HCT116 (cell line): ENCODE results near the gene ORM1. TPM values are rescaled to one million over a fixed set of nuclear protein-coding genes. Genes with fewer than 3 reads are reported as not detected.

ENCODE experiments used
- ATAC-seq: fragments of 200-7000 bp; cut with Tn5 transposase; 2 replicates; pipeline ENCODE4 v1.9.1; 2020; ENCODE audit warnings: mild to moderate bottlenecking, moderate library complexity
- BruUV-seq: library from RNA; stranded (reverse); fragments of 400-500 nt; replicated peaks from 2 replicates; lab custom pipeline; 2021; lab: Mats Ljungman, UMichigan
- CTCF ChIA-PET: fragments of 300-600 bp; sonication (Branson Sonifier 250); formaldehyde crosslinking; loops from one replicate; lab custom pipeline; 2021; ENCODE audit warnings: antibody characterized with exemption; lab: Charles Lee
- POLR2A ChIA-PET: fragments of 300-600, 350-600 bp; sonication (Branson Sonifier 250); formaldehyde crosslinking; loops from one replicate; lab custom pipeline; 2021; ENCODE audit warnings: antibody characterized with exemption; lab: Charles Lee
- RAD21 ChIA-PET, 2 experiments: fragments of 300-600 bp; sonication (Branson Sonifier 250); formaldehyde crosslinking; loops; one replicate each; lab custom pipeline; 2023; ENCODE audit warnings: low total read pairs in 2 of 2; ENCODE audit not compliant: uncharacterized antibody in 2 of 2, unreplicated experiment in 2 of 2, low non-redundant PET in 1 of 2; lab: Charles Lee
- DNase-seq: peaks from one replicate; pipeline ENCODE4 v3.0.0-alpha.2; 2010; ENCODE audit warnings: low read depth, low spot score
- H2AFZ ChIP-seq: fragments of 200-600 bp; shearing (Covaris generic), sonication (generic); 2 replicates; pipeline ENCODE4 v1.6.1; 2017; ENCODE audit warnings: low read depth, mixed run types, mixed read lengths, antibody characterized with exemption, low read length; ENCODE audit not compliant: poor library complexity, severe bottlenecking
- H3K27ac ChIP-seq: 2 replicates; pipeline ENCODE4 v1.5.1; 2012; ENCODE audit warnings: low read depth, low read length
- H3K27me3 ChIP-seq: fragments of 200-600 bp; sonication (generic); 2 replicates; pipeline ENCODE4 v1.6.1; 2016; ENCODE audit warnings: mixed run types, low read length, mixed read lengths; ENCODE audit not compliant: insufficient read depth
- H3K36me3 ChIP-seq, 2 experiments: fragments of 200-500 bp in 1 of 2; fragments of 200-600 bp in 1 of 2; sonication (Bioruptor generic) in 1 of 2; sonication (generic) in 1 of 2; 2 replicates each; pipeline versions ENCODE4 v1.5.1 to v1.6.1; 2014 to 2016; ENCODE audit warnings: low read length in 2 of 2, inconsistent platforms in 1 of 2, mixed read lengths in 1 of 2, mixed run types in 1 of 2; ENCODE audit not compliant: insufficient read depth in 2 of 2, control insufficient read depth in 1 of 2
- H3K4me1 ChIP-seq, 2 experiments: fragments of 200-600 bp in 1 of 2; sonication (generic) in 1 of 2; 2 replicates each; pipeline versions ENCODE4 v1.5.1 to v1.6.1; 2012 to 2017; ENCODE audit warnings: low read length in 2 of 2, inconsistent platforms in 1 of 2, mild to moderate bottlenecking in 1 of 2, mixed read lengths in 1 of 2, mixed run types in 1 of 2, moderate library complexity in 1 of 2; ENCODE audit not compliant: insufficient read depth in 2 of 2, control insufficient read depth in 1 of 2
- H3K4me2 ChIP-seq: fragments of 200-600 bp; sonication (generic); 2 replicates; pipeline ENCODE4 v1.6.1; 2017; ENCODE audit warnings: mixed run types, low read length, mixed read lengths
- H3K4me3 ChIP-seq, 2 experiments: fragments of 200-600 bp in 1 of 2; sonication (generic) in 1 of 2; replicated peaks in 1 of 2; 2 replicates each; pipeline ENCODE4 v1.5.1; 2011 to 2016; ENCODE audit warnings: low read length in 2 of 2, control low read depth in 1 of 2, low read depth in 1 of 2, mild to moderate bottlenecking in 1 of 2, mixed read lengths in 1 of 2, mixed run types in 1 of 2
- H3K79me2 ChIP-seq: fragments of 200-600 bp; sonication (generic); 2 replicates; pipeline ENCODE4 v1.6.1; 2017; ENCODE audit warnings: mild to moderate bottlenecking, mixed run types, low read length, moderate library complexity, mixed read lengths; ENCODE audit not compliant: insufficient read depth
- H3K9ac ChIP-seq: fragments of 200-600 bp; sonication (generic); 2 replicates; pipeline ENCODE4 v1.6.1; 2016; ENCODE audit warnings: low read length, mixed read lengths
- H3K9me2 ChIP-seq: fragments of 200-600 bp; sonication (generic), shearing (Covaris generic); 2 replicates; pipeline ENCODE4 v1.6.1; 2017; ENCODE audit warnings: mixed run types, mild to moderate bottlenecking, moderate library complexity; ENCODE audit not compliant: insufficient read depth
- H3K9me3 ChIP-seq, 2 experiments: fragments of 200-500 bp in 1 of 2; fragments of 200-600 bp in 1 of 2; sonication (Bioruptor generic) in 1 of 2; sonication (generic) in 1 of 2; 2 replicates each; pipeline ENCODE4 v1.6.1; 2014 to 2017; ENCODE audit warnings: low read length in 2 of 2, mixed read lengths in 2 of 2, inconsistent platforms in 1 of 2, low read depth in 1 of 2, mild to moderate bottlenecking in 1 of 2, mixed run types in 1 of 2, moderate library complexity in 1 of 2; ENCODE audit not compliant: control insufficient read depth in 1 of 2, insufficient read depth in 1 of 2
- H4K20me1 ChIP-seq: fragments of 200-600 bp; sonication (generic), shearing (Covaris generic); 2 replicates; pipeline ENCODE4 v1.6.1; 2017; ENCODE audit warnings: mixed run types, mild to moderate bottlenecking, moderate library complexity; ENCODE audit not compliant: insufficient read depth
- EGR1 ChIP-seq: IDR thresholded peaks from 2 replicates; pipeline ENCODE4 v1.6.1; 2012; ENCODE audit warnings: low read depth
- ELF1 ChIP-seq: IDR thresholded peaks from 2 replicates; pipeline ENCODE4 v1.6.1; 2012; ENCODE audit warnings: low read depth, borderline replicate concordance
- EZH2phosphoT487 ChIP-seq: fragments of 200-600 bp; IDR thresholded peaks from 2 replicates; pipeline ENCODE4 v1.6.1; 2018; ENCODE audit warnings: antibody characterized with exemption, borderline replicate concordance
- FOSL1 ChIP-seq: IDR thresholded peaks from 2 replicates; pipeline ENCODE4 v1.6.1; 2012; ENCODE audit warnings: low read depth
- JUND ChIP-seq: IDR thresholded peaks from 2 replicates; pipeline ENCODE4 v1.6.1; 2012
- RAD21 ChIP-seq: IDR thresholded peaks from 2 replicates; pipeline ENCODE4 v1.6.1; 2012; ENCODE audit warnings: low read depth, mild to moderate bottlenecking
- intact Hi-C: fragments of 100-400 bp; cut with micrococcal nuclease; formaldehyde crosslinking; loops from 2 replicates; pipeline ENCODE4 v1.10.0; 2022
- total RNA-seq: library from RNA; stranded (reverse); gene quantifications from one replicate; pipeline ENCODE4 v1.2.1, GENCODE V29; 2021; ENCODE audit not compliant: unreplicated experiment
- TF ChIP-seq, protein P1 (sequence below), 3 experiments: fragments of 200-600 bp in 1 of 3; sonication (generic) in 1 of 3; IDR thresholded peaks in 2 of 3; conservative IDR thresholded peaks in 1 of 3; 2 replicates each; pipeline ENCODE4 v1.5.1; 2012 to 2017; ENCODE audit warnings: low read depth in 2 of 3, low read length in 2 of 3, antibody characterized with exemption in 1 of 3, borderline replicate concordance in 1 of 3, control low read depth in 1 of 3, mild to moderate bottlenecking in 1 of 3, mixed read lengths in 1 of 3, mixed run types in 1 of 3, moderate library complexity in 1 of 3; ENCODE audit not compliant: insufficient read depth in 1 of 3
- TF ChIP-seq, protein P2 (sequence below): IDR thresholded peaks from 2 replicates; pipeline ENCODE4 v1.6.1; 2012
- TF ChIP-seq, protein P3 (sequence below): IDR thresholded peaks from 2 replicates; pipeline ENCODE4 v1.6.1; 2012; ENCODE audit warnings: low read depth

The ORM1 gene
- total RNA-seq, 1 experiment from 2014 or later = 5.6 TPM

DNA sequence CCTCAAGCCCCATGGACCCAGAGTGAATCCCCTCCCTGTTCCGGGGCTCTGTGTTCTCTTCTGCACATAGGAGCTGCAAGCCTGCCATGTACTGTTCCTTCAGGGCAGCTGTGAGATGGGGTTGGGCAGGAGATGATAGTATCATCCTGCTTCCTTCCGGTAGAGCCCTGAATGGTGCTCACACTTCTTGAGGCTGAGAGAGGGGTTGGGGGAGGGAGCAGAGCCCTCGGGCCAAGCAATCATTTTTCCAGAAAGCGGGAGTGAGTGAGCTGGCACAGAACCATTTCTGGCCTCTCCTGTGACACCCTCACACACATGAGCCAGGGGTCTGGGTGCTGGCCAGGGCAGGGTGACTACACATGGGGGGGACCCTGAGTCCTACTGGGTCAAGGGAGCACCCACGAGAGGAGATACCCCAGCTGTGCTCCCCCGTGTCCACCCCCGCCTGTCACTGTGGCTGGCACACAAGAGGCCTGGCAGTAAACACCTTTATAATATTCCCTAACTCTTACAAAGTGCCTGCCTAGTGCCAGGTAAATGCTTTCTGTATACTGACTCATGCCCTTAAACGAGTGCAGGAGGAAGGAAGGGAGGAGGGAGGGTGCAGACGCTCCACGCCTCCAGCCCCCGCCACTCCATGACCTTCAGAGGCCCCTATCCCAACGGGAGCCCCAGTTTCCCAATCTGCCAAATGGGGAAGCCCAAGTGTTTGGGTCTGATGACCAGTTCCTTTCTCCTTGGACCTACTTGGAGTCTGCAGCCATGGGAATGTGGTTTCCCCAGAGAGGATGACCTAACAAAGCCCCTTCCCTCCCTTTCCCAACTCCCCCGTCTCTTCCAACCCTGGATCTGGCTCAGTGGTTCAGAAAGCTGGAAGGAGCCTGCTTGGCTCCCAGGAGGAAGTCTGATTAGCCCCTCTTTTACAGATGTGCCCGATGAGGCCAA is 49.3 kb downstream of the ORM1 start:
- H3K4me3 ChIP-seq = no peak overlapping the region
- H3K36me3 ChIP-seq = no peaks in the 10 kb centered on the region
- no peak overlapping the region for H2AFZ ChIP-seq
- H3K9ac ChIP-seq = no peak overlapping the region
- no peak for ATAC-seq
- H3K9me2 ChIP-seq = no peaks in the 10 kb centered on the region
- H3K9me3 ChIP-seq = no peaks in the 10 kb centered on the region
- POLR2A ChIA-PET = no interaction called here
- H3K4me1 ChIP-seq = no peaks in the 10 kb centered on the region
- H3K79me2 ChIP-seq = no peaks in the 10 kb centered on the region
- RAD21 ChIA-PET = interaction anchor here in 1 of 2 experiments (0.6 kb wide), 1 partner anchor 961 kb away, joined by 5 read pairs; no protein-coding TSS in a partner anchor
- no peaks in the 10 kb centered on the region for H3K27me3 ChIP-seq
- H3K27ac ChIP-seq = no peak overlapping the region
- DNase-seq = no peak
- CTCF ChIA-PET = no interaction called here
- no TSS peak for BruUV-seq
- no peak overlapping the region for H3K4me2 ChIP-seq
- intact Hi-C loops = no loop called here
- H4K20me1 ChIP-seq = no peaks in the 10 kb centered on the region
- TF ChIP-seq RAD21 (no peak), JUND (no peak), ELF1 (no peak), EGR1 (no peak), FOSL1 (no peak), EZH2phosphoT487 (no peak)
- TF ChIP-seq, protein P1, sequence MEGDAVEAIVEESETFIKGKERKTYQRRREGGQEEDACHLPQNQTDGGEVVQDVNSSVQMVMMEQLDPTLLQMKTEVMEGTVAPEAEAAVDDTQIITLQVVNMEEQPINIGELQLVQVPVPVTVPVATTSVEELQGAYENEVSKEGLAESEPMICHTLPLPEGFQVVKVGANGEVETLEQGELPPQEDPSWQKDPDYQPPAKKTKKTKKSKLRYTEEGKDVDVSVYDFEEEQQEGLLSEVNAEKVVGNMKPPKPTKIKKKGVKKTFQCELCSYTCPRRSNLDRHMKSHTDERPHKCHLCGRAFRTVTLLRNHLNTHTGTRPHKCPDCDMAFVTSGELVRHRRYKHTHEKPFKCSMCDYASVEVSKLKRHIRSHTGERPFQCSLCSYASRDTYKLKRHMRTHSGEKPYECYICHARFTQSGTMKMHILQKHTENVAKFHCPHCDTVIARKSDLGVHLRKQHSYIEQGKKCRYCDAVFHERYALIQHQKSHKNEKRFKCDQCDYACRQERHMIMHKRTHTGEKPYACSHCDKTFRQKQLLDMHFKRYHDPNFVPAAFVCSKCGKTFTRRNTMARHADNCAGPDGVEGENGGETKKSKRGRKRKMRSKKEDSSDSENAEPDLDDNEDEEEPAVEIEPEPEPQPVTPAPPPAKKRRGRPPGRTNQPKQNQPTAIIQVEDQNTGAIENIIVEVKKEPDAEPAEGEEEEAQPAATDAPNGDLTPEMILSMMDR (IDR thresholded peaks at IDR 0.05 in 2 of 3, conservative IDR thresholded peaks at IDR 0.05 in 1 of 3; ENCODE audit: borderline replicate concordance in 1 of 3, insufficient read depth in 1 of 3, low read depth in 2 of 3, low read length in 2 of 3) = no peak
- TF ChIP-seq, protein P2, sequence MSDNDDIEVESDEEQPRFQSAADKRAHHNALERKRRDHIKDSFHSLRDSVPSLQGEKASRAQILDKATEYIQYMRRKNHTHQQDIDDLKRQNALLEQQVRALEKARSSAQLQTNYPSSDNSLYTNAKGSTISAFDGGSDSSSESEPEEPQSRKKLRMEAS = no peak
- TF ChIP-seq, protein P3, sequence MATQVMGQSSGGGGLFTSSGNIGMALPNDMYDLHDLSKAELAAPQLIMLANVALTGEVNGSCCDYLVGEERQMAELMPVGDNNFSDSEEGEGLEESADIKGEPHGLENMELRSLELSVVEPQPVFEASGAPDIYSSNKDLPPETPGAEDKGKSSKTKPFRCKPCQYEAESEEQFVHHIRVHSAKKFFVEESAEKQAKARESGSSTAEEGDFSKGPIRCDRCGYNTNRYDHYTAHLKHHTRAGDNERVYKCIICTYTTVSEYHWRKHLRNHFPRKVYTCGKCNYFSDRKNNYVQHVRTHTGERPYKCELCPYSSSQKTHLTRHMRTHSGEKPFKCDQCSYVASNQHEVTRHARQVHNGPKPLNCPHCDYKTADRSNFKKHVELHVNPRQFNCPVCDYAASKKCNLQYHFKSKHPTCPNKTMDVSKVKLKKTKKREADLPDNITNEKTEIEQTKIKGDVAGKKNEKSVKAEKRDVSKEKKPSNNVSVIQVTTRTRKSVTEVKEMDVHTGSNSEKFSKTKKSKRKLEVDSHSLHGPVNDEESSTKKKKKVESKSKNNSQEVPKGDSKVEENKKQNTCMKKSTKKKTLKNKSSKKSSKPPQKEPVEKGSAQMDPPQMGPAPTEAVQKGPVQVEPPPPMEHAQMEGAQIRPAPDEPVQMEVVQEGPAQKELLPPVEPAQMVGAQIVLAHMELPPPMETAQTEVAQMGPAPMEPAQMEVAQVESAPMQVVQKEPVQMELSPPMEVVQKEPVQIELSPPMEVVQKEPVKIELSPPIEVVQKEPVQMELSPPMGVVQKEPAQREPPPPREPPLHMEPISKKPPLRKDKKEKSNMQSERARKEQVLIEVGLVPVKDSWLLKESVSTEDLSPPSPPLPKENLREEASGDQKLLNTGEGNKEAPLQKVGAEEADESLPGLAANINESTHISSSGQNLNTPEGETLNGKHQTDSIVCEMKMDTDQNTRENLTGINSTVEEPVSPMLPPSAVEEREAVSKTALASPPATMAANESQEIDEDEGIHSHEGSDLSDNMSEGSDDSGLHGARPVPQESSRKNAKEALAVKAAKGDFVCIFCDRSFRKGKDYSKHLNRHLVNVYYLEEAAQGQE = no peak
